Measurements from ENCODE around the gene PARD3. TPM values are rescaled to one million over a fixed set of nuclear protein-coding genes. Genes with fewer than 3 reads are reported as not detected.
"Not testable (repeated sequence)": the region's sequence is repeated elsewhere in the genome, so short reads cannot be mapped to it uniquely, and the experiment has no call there.

PARD3 gene
- polyA plus RNA-seq, 1 donor from 2014 or later = 12.4 TPM

GRCh38 chr10:34272316-34272715 is 542.8 kb downstream of the PARD3 start:
- H3F3A ChIP-seq (ENCODE audit: insufficient read depth, low read length, poor library complexity, severe bottlenecking) = no peaks in the 10 kb centered on the region
- no peaks in the 10 kb centered on the region for H3K9me2 ChIP-seq (ENCODE audit: insufficient read depth, low read length)
- H4K20me1 ChIP-seq (ENCODE audit: insufficient read depth) = no peaks in the 10 kb centered on the region
- H3K27ac ChIP-seq (ENCODE audit: low read length) = no peak overlapping the region
- H3K4me3 ChIP-seq (ENCODE audit: low read length) = no peak overlapping the region
- H2AFZ ChIP-seq (ENCODE audit: low read depth, low read length) = no peak overlapping the region
- no peak for TF ChIP-seq TAF1 (IDR thresholded peaks at IDR 0.05; ENCODE audit: low read depth)
- TF ChIP-seq POLR2AphosphoS5 (IDR thresholded peaks at IDR 0.05) = no peak
- no peak for TF ChIP-seq REST (IDR thresholded peaks at IDR 0.05; ENCODE audit: borderline replicate concordance)
- TF ChIP-seq EZH2 (IDR thresholded peaks at IDR 0.05; ENCODE audit: borderline replicate concordance, insufficient read depth, low read length, poor library complexity, severe bottlenecking) = no peak
- no peak for TF ChIP-seq SMC3 (conservative IDR thresholded peaks at IDR 0.05; ENCODE audit: poor library complexity)
- no peak for TF ChIP-seq MXI1 (conservative IDR thresholded peaks at IDR 0.05; ENCODE audit: poor library complexity, severe bottlenecking)
- no peak for TF ChIP-seq EP300 (conservative IDR thresholded peaks at IDR 0.05; ENCODE audit: poor library complexity, severe bottlenecking)
- no peak for TF ChIP-seq RAD21 (conservative IDR thresholded peaks at IDR 0.05)
- no peak for TF ChIP-seq CTCF (IDR thresholded peaks at IDR 0.05; ENCODE audit: poor library complexity, severe bottlenecking)
- H3K27me3 ChIP-seq (ENCODE audit: insufficient read depth, low read depth, low read length) = no peaks in the 10 kb centered on the region
- H3K4me2 ChIP-seq (ENCODE audit: low read length) = no peak overlapping the region
- no peak overlapping the region for H3K9ac ChIP-seq (ENCODE audit: low read length)
- no peaks in the 10 kb centered on the region for H3K79me2 ChIP-seq (replicated peaks; ENCODE audit: insufficient read depth, low read length)
- no peaks in the 10 kb centered on the region for H3K36me3 ChIP-seq (ENCODE audit: insufficient read depth, low read length)
- no peaks in the 10 kb centered on the region for H3K9me3 ChIP-seq (ENCODE audit: low read length)

GRCh38 chr10:34268410-34268809 is 546.7 kb downstream of the PARD3 start:
- H2AFZ ChIP-seq (ENCODE audit: low read depth, low read length); H3K9me3 ChIP-seq (ENCODE audit: low read length); H3K36me3 ChIP-seq (ENCODE audit: insufficient read depth, low read length); H3F3A ChIP-seq (ENCODE audit: insufficient read depth, low read length, poor library complexity, severe bottlenecking); H3K27ac ChIP-seq (ENCODE audit: low read length); H3K4me3 ChIP-seq (ENCODE audit: low read length); H3K27me3 ChIP-seq (ENCODE audit: insufficient read depth, low read depth, low read length); H3K9ac ChIP-seq (ENCODE audit: low read length); H4K20me1 ChIP-seq (ENCODE audit: insufficient read depth); H3K79me2 ChIP-seq (replicated peaks; ENCODE audit: insufficient read depth, low read length); H3K9me2 ChIP-seq (ENCODE audit: insufficient read depth, low read length); H3K4me2 ChIP-seq (ENCODE audit: low read length): not testable (repeated sequence)

- no peak overlapping the region for H3K4me3 ChIP-seq (ENCODE audit: low read length)
- no peaks in the 10 kb centered on the region for H4K20me1 ChIP-seq (ENCODE audit: insufficient read depth)
- no peaks in the 10 kb centered on the region for H3K36me3 ChIP-seq (ENCODE audit: insufficient read depth, low read length)
- H3F3A ChIP-seq (ENCODE audit: insufficient read depth, low read length, poor library complexity, severe bottlenecking) = no peaks in the 10 kb centered on the region
- TF ChIP-seq POLR2AphosphoS5 (IDR thresholded peaks at IDR 0.05) (no peak), EZH2 (IDR thresholded peaks at IDR 0.05; ENCODE audit: borderline replicate concordance, insufficient read depth, low read length, poor library complexity, severe bottlenecking) (no peak), EP300 (conservative IDR thresholded peaks at IDR 0.05; ENCODE audit: poor library complexity, severe bottlenecking) (no peak), REST (IDR thresholded peaks at IDR 0.05; ENCODE audit: borderline replicate concordance) (no peak), RAD21 (conservative IDR thresholded peaks at IDR 0.05) (no peak), CTCF (IDR thresholded peaks at IDR 0.05; ENCODE audit: poor library complexity, severe bottlenecking) (no peak), TAF1 (IDR thresholded peaks at IDR 0.05; ENCODE audit: low read depth) (no peak), MXI1 (conservative IDR thresholded peaks at IDR 0.05; ENCODE audit: poor library complexity, severe bottlenecking) (no peak), SMC3 (conservative IDR thresholded peaks at IDR 0.05; ENCODE audit: poor library complexity) (no peak)
- no peaks in the 10 kb centered on the region for H3K27me3 ChIP-seq (ENCODE audit: insufficient read depth, low read depth, low read length)
- H3K79me2 ChIP-seq (replicated peaks; ENCODE audit: insufficient read depth, low read length) = no peaks in the 10 kb centered on the region
- no peak overlapping the region for H2AFZ ChIP-seq (ENCODE audit: low read depth, low read length)
- H3K9me3 ChIP-seq (ENCODE audit: low read length) = no peaks in the 10 kb centered on the region
- no peak overlapping the region for H3K9ac ChIP-seq (ENCODE audit: low read length)
- H3K4me2 ChIP-seq (ENCODE audit: low read length) = no peak overlapping the region
- H3K9me2 ChIP-seq (ENCODE audit: insufficient read depth, low read length) = no peaks in the 10 kb centered on the region
- no peak overlapping the region for H3K27ac ChIP-seq (ENCODE audit: low read length)
These were observed 552.1 kb downstream of the PARD3 start for GRCh38 chr10:34262985-34263384.
